Mesothelial cell of epicardium (in vitro differentiated cells): ENCODE data around the gene PTPN2. TPM values are rescaled to one million over a fixed set of nuclear protein-coding genes. Genes with fewer than 3 reads are reported as not detected.

Experiments used
- DNase-seq, 2 experiments: peaks; one replicate each; pipeline ENCODE4 v3.0.0; 2021; ENCODE audit warnings: low spot score in 2 of 2; ENCODE audit not compliant: unreplicated experiment in 2 of 2
- H3K27ac Mint-ChIP-seq: 2 replicates; pipeline ENCODE4 v1.8.0; 2021; ENCODE audit warnings: mixed read lengths
- H3K27me3 Mint-ChIP-seq: 2 replicates; pipeline ENCODE4 v1.8.0; 2021; ENCODE audit warnings: low read depth, mixed read lengths
- H3K36me3 Mint-ChIP-seq: 2 replicates; pipeline ENCODE4 v1.8.0; 2021; ENCODE audit warnings: mixed read lengths
- H3K4me1 Mint-ChIP-seq: 2 replicates; pipeline ENCODE4 v1.8.0; 2021; ENCODE audit warnings: mixed read lengths
- H3K4me3 Mint-ChIP-seq: 2 replicates; pipeline ENCODE4 v1.8.0; 2021; ENCODE audit warnings: mild to moderate bottlenecking, moderate library complexity, mixed read lengths
- H3K9me3 Mint-ChIP-seq: 2 replicates; pipeline ENCODE4 v1.8.0; 2021; ENCODE audit warnings: mixed read lengths
- total RNA-seq: library from RNA; stranded (reverse); gene quantifications from 3 replicates; pipeline ENCODE4 v1.2.1, GENCODE V29; 2021
- TF ChIP-seq, protein P1 (sequence below): fragments of 200-600 bp; sonication (generic); IDR thresholded peaks from one replicate; pipeline ENCODE4 v1.5.0; 2021; ENCODE audit warnings: antibody characterized with exemption; ENCODE audit not compliant: unreplicated experiment

Gene PTPN2
- total RNA-seq, 1 donor from 2014 or later: 37.0 TPM

DNA sequence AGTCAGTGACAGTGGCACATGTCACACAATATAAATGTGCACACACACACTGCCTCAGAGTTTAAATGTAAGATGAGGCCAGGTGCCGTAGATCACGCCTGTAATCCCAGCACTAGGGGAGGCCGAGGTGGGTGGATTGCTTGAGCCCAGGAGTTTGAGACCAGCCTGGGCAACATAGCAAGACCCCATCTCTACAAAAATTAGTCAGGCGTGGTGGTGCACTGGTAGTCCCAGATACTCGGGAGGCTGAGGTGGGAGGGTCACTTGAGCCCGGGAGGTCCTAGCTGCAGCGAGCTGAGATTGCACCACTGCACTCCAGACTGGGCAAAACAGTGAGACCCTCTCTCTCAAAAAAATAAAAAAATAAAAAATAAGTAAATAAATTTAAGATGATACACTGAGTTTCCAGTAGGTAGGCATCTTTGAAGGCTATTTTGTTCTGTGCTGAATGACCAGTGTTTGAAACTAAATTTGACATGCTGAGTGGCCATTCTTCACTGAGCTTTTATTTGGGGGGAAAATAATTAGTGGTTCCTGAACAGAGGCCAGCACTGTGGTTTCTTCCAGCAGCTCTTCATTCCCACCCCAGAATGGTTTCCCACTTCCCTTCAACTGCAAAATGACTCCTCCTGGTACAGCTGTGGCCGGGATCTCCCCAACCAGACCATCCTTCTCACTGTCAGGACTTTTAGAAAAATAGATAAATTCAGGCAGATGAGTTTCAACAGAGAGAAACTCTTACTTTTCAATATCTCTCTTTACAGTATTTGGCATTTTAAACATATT lies 136.3 kb downstream of the PTPN2 start:
- Mint-ChIP-seq H3K9me3 (no peaks in the 10 kb centered on the region), H3K36me3 (no peaks in the 10 kb centered on the region), H3K4me3 (no peak overlapping the region), H3K27ac (no peak overlapping the region), H3K27me3 (no peaks in the 10 kb centered on the region), H3K4me1 (no peaks in the 10 kb centered on the region)
- DNase-seq: no peak
- TF ChIP-seq, protein P1, sequence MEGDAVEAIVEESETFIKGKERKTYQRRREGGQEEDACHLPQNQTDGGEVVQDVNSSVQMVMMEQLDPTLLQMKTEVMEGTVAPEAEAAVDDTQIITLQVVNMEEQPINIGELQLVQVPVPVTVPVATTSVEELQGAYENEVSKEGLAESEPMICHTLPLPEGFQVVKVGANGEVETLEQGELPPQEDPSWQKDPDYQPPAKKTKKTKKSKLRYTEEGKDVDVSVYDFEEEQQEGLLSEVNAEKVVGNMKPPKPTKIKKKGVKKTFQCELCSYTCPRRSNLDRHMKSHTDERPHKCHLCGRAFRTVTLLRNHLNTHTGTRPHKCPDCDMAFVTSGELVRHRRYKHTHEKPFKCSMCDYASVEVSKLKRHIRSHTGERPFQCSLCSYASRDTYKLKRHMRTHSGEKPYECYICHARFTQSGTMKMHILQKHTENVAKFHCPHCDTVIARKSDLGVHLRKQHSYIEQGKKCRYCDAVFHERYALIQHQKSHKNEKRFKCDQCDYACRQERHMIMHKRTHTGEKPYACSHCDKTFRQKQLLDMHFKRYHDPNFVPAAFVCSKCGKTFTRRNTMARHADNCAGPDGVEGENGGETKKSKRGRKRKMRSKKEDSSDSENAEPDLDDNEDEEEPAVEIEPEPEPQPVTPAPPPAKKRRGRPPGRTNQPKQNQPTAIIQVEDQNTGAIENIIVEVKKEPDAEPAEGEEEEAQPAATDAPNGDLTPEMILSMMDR: no peak

DNA sequence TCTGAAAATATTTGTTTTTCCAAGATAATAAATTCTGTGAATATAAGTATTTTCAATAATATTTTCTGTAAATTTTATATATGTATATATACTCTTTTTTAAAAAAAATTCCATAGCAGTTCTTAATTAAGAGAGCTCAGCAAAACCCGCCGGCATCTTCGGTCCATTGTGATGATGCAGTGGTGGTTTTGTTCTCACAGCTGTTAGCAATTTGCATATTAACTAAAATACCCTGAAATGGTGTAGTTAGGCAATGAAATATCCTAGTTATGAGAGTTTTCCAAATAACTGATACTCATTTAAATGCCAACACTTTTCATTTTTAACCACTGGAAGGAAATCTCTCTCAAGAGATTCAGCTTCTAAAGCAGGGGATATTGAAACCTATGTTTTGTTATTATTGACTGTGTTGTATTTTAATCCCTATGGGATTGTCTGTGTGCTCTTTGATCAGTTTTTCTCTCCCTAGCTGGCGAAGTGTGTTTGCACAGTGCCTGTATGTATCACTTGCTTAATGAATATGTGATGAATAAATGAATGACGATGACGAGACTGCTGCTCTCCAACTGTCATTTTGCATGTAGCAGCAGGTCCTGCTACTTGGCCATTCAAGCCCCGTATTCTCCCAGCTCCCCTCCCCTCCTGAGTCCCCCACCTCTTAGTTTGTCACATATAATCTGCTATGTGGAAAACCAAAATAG lies 138.8 kb downstream of the PTPN2 start:
- no peaks in the 10 kb centered on the region for H3K27me3 Mint-ChIP-seq
- H3K36me3 Mint-ChIP-seq: no peaks in the 10 kb centered on the region
- H3K4me1 Mint-ChIP-seq: peaks cover 5% of the 10 kb centered on the region
- no peak overlapping the region for H3K27ac Mint-ChIP-seq
- H3K4me3 Mint-ChIP-seq: no peak overlapping the region
- TF ChIP-seq, protein P1: no peak
- no peaks in the 10 kb centered on the region for H3K9me3 Mint-ChIP-seq
- DNase-seq: no peak

DNA sequence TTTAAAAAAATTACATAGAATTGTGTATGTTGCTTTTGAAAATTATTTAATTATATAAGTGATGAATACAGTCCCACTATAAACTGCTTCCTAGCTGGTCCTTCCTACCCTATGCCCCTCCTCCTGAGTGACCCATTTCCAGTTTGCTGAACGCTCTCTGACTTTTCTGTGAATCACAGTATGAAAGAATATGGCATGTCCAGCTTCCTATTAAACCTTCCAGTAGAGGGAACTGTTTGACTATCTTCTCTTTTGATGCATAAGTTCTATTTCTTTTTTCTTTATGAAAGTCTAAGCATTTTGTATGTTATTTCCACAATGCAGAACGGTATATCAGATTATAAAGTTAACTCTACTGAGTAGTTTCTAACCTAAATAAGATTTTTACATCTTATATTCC lies 139.9 kb downstream of the PTPN2 start:
- H3K4me3 Mint-ChIP-seq: no peak overlapping the region
- H3K9me3 Mint-ChIP-seq: no peaks in the 10 kb centered on the region
- H3K27me3 Mint-ChIP-seq: no peaks in the 10 kb centered on the region
- no peak for DNase-seq
- H3K4me1 Mint-ChIP-seq: peaks cover 5% of the 10 kb centered on the region
- TF ChIP-seq, protein P1: peak; percentile 30
- no peaks in the 10 kb centered on the region for H3K36me3 Mint-ChIP-seq
- no peak overlapping the region for H3K27ac Mint-ChIP-seq

DNA sequence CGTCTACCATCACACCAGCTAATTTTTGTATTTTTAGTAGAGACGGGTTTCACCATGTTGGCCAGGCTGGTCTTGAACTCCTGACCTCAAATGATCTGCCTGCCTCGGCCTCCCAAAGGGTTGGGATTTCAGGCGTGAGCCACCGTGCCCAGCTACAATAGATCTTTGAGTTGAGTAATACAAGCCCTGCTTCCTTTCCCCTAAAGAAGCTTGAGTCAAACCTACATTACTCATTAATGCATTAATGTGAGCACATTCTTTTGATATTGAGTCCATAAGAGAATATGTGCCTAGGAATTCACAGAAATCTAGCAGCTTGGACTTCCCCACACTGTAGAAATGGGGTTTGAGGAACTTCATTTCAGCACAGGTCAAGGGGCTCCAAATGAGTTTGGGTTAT lies 141.6 kb downstream of the PTPN2 start:
- no peak overlapping the region for H3K27ac Mint-ChIP-seq
- no peaks in the 10 kb centered on the region for H3K27me3 Mint-ChIP-seq
- H3K4me3 Mint-ChIP-seq: no peak overlapping the region
- DNase-seq: no peak
- peaks cover 5% of the 10 kb centered on the region for H3K4me1 Mint-ChIP-seq
- TF ChIP-seq, protein P1: no peak
- no peaks in the 10 kb centered on the region for H3K36me3 Mint-ChIP-seq
- H3K9me3 Mint-ChIP-seq: no peaks in the 10 kb centered on the region

Other genes starting within 250 kb of the PTPN2 start
- gene SPIRE1, start 226.1 kb downstream of the PTPN2 start, total RNA-seq: 24.2 to 27.4 TPM (median 25.1 TPM) in 3 replicates
- gene CEP76, start 181.5 kb downstream of the PTPN2 start, total RNA-seq: 8.9 to 9.6 TPM (median 9.4 TPM) in 3 replicates
- gene PSMG2, start 181.2 kb downstream of the PTPN2 start, total RNA-seq: 55.3 to 59.0 TPM (median 58.5 TPM) in 3 replicates
- 50.5 to 51.5 TPM (median 50.7 TPM) in 3 replicates for gene SEH1L, start 63.8 kb upstream of the PTPN2 start, total RNA-seq
- gene CEP192, start 107.1 kb upstream of the PTPN2 start, total RNA-seq: 32.7 to 36.5 TPM (median 34.6 TPM) in 3 replicates